ENCODE data around the gene SLC6A17.

- TF ChIP-seq CTCF (IDR thresholded peaks at IDR 0.05): no peak
- TF ChIP-seq EP300 (IDR thresholded peaks at IDR 0.05): no peak
Measured at GRCh38 chr1:110249256-110249655, 99.0 kb downstream of the SLC6A17 start.
